ENCODE results near the gene MAP1S.

The MAP1S gene

DNA sequence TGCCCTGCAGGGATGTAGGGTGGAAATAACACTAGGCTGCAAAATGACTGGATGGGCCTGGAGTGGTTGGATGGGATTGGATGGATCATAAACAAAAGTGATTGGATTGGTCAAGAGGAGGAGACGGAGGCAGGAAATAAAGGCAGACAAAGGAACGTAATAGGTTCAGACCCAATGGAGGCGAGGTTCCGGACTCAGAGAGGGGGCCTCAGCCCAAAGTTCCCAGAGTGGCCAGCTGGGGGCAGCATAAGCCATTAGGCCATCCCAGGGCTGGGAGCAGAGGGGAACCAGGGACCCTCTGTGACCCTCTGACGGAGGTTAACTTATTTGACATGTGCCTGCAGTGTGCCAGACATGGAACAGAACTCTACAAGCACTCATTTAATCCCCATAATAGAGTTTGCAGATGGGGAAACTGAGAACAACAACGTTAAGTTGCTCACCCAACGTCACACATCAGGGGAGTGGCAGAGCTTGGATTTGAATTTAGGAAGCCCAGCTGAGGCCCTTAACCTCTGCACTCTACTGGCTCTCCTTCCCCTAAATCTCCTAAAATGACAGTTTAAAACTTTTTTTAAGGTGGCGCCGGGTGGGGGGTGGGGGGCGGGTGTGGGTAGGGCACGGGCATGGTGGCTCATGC lies 15.3 kb upstream of the MAP1S start:
- TF ChIP-seq, protein P1, sequence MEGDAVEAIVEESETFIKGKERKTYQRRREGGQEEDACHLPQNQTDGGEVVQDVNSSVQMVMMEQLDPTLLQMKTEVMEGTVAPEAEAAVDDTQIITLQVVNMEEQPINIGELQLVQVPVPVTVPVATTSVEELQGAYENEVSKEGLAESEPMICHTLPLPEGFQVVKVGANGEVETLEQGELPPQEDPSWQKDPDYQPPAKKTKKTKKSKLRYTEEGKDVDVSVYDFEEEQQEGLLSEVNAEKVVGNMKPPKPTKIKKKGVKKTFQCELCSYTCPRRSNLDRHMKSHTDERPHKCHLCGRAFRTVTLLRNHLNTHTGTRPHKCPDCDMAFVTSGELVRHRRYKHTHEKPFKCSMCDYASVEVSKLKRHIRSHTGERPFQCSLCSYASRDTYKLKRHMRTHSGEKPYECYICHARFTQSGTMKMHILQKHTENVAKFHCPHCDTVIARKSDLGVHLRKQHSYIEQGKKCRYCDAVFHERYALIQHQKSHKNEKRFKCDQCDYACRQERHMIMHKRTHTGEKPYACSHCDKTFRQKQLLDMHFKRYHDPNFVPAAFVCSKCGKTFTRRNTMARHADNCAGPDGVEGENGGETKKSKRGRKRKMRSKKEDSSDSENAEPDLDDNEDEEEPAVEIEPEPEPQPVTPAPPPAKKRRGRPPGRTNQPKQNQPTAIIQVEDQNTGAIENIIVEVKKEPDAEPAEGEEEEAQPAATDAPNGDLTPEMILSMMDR (IDR thresholded peaks at IDR 0.05; ENCODE audit: low read depth, low read length) = peak; percentile 81
- DNase-seq = peak; percentile 49
- no peaks in the 10 kb centered on the region for H3K9me3 ChIP-seq (ENCODE audit: severe bottlenecking)
- H3K4me3 ChIP-seq (ENCODE audit: low read depth, low read length) = no peak overlapping the region
- no peaks in the 10 kb centered on the region for H3K27me3 ChIP-seq (ENCODE audit: insufficient read depth, low read depth, severe bottlenecking)
- H3K27ac ChIP-seq = no peak overlapping the region
- H3K36me3 ChIP-seq = no peaks in the 10 kb centered on the region

DNA sequence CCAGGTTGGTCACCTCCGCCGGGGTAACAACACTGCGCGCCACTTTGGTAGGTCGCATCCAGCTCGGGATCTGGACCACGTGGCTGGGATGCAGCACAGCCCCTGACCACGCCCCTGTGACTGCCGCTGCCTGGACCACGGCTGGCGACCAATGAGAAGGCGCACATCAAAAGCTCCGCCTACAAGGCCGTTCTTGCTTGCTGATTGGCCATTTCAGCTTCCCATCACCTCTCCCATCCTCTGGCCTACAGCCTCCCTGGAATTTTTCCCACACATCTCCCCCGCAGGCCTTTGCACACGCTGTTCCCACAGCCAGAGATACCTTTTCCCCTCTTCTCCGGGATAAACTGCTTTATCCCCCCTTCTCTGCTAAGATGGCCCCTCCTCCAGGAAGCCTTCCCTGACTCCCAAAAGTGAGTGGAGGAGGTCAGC lies 12.5 kb upstream of the MAP1S start:
- H3K9me3 ChIP-seq (ENCODE audit: severe bottlenecking) = no peaks in the 10 kb centered on the region
- no peak overlapping the region for H3K27ac ChIP-seq
- no peak for DNase-seq
- TF ChIP-seq, protein P1 (IDR thresholded peaks at IDR 0.05; ENCODE audit: low read depth, low read length) = no peak
- no peaks in the 10 kb centered on the region for H3K36me3 ChIP-seq
- no peaks in the 10 kb centered on the region for H3K27me3 ChIP-seq (ENCODE audit: insufficient read depth, low read depth, severe bottlenecking)
- H3K4me3 ChIP-seq (ENCODE audit: low read depth, low read length) = no peak overlapping the region

DNA sequence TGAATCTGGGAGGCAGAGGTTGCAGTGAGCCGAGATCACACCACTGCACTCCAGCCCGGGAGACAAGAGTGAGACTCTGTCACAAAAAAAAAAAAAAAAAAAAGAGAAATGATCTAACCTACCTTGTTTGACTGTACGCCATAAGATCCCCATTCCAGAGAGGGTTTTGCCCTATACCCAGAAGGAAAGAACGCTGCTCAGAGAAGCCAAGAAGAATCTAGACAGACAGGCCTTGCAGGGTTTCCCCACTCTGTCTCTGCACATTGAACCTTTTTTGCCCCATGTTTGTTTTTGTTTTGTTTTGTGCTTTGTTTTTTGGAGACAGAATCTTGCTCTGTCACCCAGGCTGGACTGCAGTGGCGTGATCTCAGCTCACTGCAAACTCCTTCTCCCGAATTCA lies 7.4 kb upstream of the MAP1S start:
- TF ChIP-seq, protein P1 (IDR thresholded peaks at IDR 0.05; ENCODE audit: low read depth, low read length) = no peak
- DNase-seq = no peak
- H3K9me3 ChIP-seq (ENCODE audit: severe bottlenecking) = no peaks in the 10 kb centered on the region
- H3K27me3 ChIP-seq (ENCODE audit: insufficient read depth, low read depth, severe bottlenecking) = no peaks in the 10 kb centered on the region
- no peak overlapping the region for H3K27ac ChIP-seq
- no peaks in the 10 kb centered on the region for H3K36me3 ChIP-seq
- H3K4me3 ChIP-seq (ENCODE audit: low read depth, low read length) = no peak overlapping the region

DNA sequence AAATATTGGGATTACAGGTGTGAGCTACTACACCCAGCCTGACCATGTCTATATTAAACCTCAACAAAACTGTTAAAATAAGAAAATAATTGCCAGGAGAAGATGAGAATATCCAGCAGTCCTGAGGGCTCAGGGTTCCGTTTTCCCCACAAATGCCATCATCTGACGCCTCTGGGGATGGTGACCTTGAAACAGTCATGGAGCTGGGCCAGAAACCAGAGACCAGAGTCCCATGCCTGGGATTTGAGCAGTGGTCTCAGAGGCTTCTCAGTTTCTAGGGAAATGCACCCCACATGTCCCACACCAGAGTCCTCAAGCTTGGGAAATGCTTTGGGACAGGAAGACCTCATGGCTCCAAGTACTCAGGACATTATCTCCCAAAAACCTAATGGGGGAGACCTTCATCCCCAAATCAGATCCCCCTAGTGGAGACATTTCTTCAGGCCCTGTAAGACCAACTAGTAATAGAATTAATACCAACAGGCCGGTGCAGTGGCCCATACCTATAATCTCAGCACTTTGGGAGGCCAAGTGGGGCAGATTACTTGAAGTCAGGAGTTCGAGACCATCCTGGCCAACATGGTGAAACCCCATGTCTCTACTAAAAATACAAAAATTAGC lies 2.9 kb upstream of the MAP1S start:
- no peak overlapping the region for H3K27ac ChIP-seq
- H3K36me3 ChIP-seq = peaks cover 7% of the 10 kb centered on the region
- H3K27me3 ChIP-seq (ENCODE audit: insufficient read depth, low read depth, severe bottlenecking) = no peaks in the 10 kb centered on the region
- no peaks in the 10 kb centered on the region for H3K9me3 ChIP-seq (ENCODE audit: severe bottlenecking)
- no peak overlapping the region for H3K4me3 ChIP-seq (ENCODE audit: low read depth, low read length)
- no peak for DNase-seq
- TF ChIP-seq, protein P1 (IDR thresholded peaks at IDR 0.05; ENCODE audit: low read depth, low read length) = no peak

DNA sequence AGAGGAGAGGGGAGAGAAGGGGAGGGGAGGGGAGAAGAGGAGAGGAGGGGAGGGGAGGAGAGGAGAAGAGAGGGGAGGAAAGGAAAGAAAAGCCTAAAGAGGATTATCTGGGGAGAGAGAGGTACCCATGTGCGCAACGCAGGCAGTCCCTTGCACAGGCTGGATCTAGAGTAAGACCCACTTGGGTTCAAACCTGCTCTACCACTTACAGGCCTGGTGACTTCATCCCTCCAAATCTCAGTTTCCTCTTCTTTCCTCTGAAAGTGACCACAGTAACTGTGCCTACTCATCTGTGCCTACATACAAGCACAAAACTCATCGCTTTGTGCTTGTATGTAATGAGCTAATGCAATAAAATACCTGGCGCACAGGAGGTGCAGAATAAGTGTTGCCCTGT lies 732 bp upstream of the MAP1S start:
- Histone ChIP-seq H3K36me3 (peaks cover 25% of the 10 kb centered on the region), H3K27ac (peak overlapping the region; percentile 83), H3K4me3 (ENCODE audit: low read depth, low read length) (peak overlapping the region; percentile 67), H3K9me3 (ENCODE audit: severe bottlenecking) (no peaks in the 10 kb centered on the region), H3K27me3 (ENCODE audit: insufficient read depth, low read depth, severe bottlenecking) (no peaks in the 10 kb centered on the region)
- DNase-seq = peak; percentile 43
- TF ChIP-seq, protein P1 (IDR thresholded peaks at IDR 0.05; ENCODE audit: low read depth, low read length) = no peak
